ENCODE measurements around the gene RALBP1. TPM values are rescaled to one million over a fixed set of nuclear protein-coding genes. Genes with fewer than 3 reads are reported as not detected.

The RALBP1 gene
- total and polyA plus RNA-seq, 9 of the 15 experiments (the other 6 are each of a cell fraction or from before 2014, with no cell fraction given) = 10.9 to 70.0 (median 61.3) TPM

DNA sequence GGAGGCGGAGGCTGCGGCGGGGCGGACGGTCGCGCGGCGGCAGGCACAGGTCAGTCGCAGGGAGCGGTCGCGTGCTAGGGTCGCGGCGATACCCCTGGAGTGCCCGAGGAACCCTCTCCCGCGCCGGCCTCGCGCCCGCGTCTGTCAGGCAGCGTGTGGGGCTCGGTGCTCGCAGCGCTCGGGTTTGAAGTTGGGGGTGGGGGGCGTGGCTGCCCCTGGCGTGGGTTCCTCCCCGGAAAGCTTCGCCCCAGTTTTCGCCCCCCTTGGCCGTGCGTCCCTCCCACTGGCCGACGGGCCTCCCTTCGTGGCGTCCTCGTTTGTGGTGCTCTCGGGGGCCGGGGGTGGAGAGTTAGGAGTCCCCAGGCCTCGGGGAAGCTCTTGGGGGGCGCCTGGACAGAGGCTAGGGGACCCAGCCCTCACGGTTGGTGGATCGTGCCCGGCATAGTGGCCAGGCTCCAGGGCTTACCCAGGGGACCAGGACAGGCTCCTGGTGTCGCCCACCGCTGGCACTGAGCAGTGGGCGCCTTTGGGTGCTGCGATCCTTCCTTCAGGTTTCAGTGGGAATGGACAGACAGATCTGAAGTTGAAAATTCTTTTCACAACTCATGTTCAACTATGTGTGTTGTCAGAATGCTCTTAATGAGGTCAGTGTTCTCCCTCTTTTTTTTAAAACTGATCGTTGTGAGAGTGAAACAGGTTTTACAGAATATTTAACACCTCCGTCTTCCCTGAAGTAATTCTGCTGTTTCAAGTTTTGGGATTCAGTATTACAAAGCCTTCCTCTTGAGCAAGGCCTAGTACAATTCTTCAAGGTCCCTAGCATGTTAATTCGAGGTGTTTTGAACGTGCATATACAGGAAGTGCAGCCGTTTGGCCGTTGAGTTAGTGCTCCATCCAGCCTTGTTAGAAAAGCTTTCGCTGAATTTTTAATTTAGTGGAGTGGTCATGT, 604 bp downstream of the RALBP1 start (continued):
- peak; percentile 86 for TF ChIP-seq PHF8 (IDR thresholded peaks at IDR 0.05; ENCODE audit: borderline replicate concordance, low read length)
- TF ChIP-seq, protein P1, sequence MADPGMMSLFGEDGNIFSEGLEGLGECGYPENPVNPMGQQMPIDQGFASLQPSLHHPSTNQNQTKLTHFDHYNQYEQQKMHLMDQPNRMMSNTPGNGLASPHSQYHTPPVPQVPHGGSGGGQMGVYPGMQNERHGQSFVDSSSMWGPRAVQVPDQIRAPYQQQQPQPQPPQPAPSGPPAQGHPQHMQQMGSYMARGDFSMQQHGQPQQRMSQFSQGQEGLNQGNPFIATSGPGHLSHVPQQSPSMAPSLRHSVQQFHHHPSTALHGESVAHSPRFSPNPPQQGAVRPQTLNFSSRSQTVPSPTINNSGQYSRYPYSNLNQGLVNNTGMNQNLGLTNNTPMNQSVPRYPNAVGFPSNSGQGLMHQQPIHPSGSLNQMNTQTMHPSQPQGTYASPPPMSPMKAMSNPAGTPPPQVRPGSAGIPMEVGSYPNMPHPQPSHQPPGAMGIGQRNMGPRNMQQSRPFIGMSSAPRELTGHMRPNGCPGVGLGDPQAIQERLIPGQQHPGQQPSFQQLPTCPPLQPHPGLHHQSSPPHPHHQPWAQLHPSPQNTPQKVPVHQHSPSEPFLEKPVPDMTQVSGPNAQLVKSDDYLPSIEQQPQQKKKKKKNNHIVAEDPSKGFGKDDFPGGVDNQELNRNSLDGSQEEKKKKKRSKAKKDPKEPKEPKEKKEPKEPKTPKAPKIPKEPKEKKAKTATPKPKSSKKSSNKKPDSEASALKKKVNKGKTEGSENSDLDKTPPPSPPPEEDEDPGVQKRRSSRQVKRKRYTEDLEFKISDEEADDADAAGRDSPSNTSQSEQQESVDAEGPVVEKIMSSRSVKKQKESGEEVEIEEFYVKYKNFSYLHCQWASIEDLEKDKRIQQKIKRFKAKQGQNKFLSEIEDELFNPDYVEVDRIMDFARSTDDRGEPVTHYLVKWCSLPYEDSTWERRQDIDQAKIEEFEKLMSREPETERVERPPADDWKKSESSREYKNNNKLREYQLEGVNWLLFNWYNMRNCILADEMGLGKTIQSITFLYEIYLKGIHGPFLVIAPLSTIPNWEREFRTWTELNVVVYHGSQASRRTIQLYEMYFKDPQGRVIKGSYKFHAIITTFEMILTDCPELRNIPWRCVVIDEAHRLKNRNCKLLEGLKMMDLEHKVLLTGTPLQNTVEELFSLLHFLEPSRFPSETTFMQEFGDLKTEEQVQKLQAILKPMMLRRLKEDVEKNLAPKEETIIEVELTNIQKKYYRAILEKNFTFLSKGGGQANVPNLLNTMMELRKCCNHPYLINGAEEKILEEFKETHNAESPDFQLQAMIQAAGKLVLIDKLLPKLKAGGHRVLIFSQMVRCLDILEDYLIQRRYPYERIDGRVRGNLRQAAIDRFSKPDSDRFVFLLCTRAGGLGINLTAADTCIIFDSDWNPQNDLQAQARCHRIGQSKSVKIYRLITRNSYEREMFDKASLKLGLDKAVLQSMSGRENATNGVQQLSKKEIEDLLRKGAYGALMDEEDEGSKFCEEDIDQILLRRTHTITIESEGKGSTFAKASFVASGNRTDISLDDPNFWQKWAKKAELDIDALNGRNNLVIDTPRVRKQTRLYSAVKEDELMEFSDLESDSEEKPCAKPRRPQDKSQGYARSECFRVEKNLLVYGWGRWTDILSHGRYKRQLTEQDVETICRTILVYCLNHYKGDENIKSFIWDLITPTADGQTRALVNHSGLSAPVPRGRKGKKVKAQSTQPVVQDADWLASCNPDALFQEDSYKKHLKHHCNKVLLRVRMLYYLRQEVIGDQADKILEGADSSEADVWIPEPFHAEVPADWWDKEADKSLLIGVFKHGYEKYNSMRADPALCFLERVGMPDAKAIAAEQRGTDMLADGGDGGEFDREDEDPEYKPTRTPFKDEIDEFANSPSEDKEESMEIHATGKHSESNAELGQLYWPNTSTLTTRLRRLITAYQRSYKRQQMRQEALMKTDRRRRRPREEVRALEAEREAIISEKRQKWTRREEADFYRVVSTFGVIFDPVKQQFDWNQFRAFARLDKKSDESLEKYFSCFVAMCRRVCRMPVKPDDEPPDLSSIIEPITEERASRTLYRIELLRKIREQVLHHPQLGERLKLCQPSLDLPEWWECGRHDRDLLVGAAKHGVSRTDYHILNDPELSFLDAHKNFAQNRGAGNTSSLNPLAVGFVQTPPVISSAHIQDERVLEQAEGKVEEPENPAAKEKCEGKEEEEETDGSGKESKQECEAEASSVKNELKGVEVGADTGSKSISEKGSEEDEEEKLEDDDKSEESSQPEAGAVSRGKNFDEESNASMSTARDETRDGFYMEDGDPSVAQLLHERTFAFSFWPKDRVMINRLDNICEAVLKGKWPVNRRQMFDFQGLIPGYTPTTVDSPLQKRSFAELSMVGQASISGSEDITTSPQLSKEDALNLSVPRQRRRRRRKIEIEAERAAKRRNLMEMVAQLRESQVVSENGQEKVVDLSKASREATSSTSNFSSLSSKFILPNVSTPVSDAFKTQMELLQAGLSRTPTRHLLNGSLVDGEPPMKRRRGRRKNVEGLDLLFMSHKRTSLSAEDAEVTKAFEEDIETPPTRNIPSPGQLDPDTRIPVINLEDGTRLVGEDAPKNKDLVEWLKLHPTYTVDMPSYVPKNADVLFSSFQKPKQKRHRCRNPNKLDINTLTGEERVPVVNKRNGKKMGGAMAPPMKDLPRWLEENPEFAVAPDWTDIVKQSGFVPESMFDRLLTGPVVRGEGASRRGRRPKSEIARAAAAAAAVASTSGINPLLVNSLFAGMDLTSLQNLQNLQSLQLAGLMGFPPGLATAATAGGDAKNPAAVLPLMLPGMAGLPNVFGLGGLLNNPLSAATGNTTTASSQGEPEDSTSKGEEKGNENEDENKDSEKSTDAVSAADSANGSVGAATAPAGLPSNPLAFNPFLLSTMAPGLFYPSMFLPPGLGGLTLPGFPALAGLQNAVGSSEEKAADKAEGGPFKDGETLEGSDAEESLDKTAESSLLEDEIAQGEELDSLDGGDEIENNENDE (IDR thresholded peaks at IDR 0.05; ENCODE audit: low read depth, low read length) = no peak
- TF ChIP-seq CTBP1 (IDR thresholded peaks at IDR 0.05; ENCODE audit: borderline replicate concordance) = peak; percentile 17; the same call in 1 of the 2 replicates
- no peak for TF ChIP-seq ZNF444 (CRISPR knock-in tag; IDR thresholded peaks at IDR 0.05)
- no peak for TF ChIP-seq SMARCC2 (IDR thresholded peaks at IDR 0.05; ENCODE audit: low read depth)
- peak; percentile 99 for TF ChIP-seq RBM25 (IDR thresholded peaks at IDR 0.05; ENCODE audit: low read depth, low read length, severe bottlenecking)
- peak; percentile 79; the same call in 1 of the 2 replicates for TF ChIP-seq SPI1 (IDR thresholded peaks at IDR 0.05; ENCODE audit: borderline replicate concordance, low read depth, low read length)
- TF ChIP-seq PHF20 (IDR thresholded peaks at IDR 0.05; ENCODE audit: partially characterized antibody) = peak; percentile 37
- no peak for TF ChIP-seq BACH1 (tag; IDR thresholded peaks at IDR 0.05)
- TF ChIP-seq FOXM1 (IDR thresholded peaks at IDR 0.05; ENCODE audit: low read depth) = peak; percentile 38; the same call in 1 of the 2 replicates
- no peak; the same call in 1 of the 2 replicates for TF ChIP-seq FOXM1 (CRISPR knock-in tag; IDR thresholded peaks at IDR 0.05; ENCODE audit: low read depth)
- TF ChIP-seq CEBPG (CRISPR knock-in tag; IDR thresholded peaks at IDR 0.05) = peak; percentile 30; the same call in 1 of the 2 replicates
- no peak for TF ChIP-seq CEBPG (tag; conservative IDR thresholded peaks at IDR 0.05 in 1 of 2, IDR thresholded peaks at IDR 0.05 in 1 of 2)
- TF ChIP-seq, protein P2, sequence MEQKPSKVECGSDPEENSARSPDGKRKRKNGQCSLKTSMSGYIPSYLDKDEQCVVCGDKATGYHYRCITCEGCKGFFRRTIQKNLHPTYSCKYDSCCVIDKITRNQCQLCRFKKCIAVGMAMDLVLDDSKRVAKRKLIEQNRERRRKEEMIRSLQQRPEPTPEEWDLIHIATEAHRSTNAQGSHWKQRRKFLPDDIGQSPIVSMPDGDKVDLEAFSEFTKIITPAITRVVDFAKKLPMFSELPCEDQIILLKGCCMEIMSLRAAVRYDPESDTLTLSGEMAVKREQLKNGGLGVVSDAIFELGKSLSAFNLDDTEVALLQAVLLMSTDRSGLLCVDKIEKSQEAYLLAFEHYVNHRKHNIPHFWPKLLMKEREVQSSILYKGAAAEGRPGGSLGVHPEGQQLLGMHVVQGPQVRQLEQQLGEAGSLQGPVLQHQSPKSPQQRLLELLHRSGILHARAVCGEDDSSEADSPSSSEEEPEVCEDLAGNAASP (IDR thresholded peaks at IDR 0.05) = no peak
- no peak for TF ChIP-seq HEY1 (CRISPR knock-in tag; IDR thresholded peaks at IDR 0.05; ENCODE audit: borderline replicate concordance)

All from K562 (cell line).